HepG2 (cell line): ENCODE measurements around the gene CBFA2T2. TPM values are rescaled to one million over a fixed set of nuclear protein-coding genes. Genes with fewer than 3 reads are reported as not detected.

Source experiments
- ARHGAP35 ChIP-seq: sonication (generic); formaldehyde crosslinking; IDR thresholded peaks from 2 replicates; pipeline ENCODE4 v1.9.0; 2022; ENCODE audit warnings: mild to moderate bottlenecking, inconsistent platforms, moderate library complexity, missing genetic modification reagents, borderline replicate concordance
- ARID4A ChIP-seq: sonication (generic); formaldehyde crosslinking; IDR thresholded peaks from 2 replicates; pipeline ENCODE4 v1.5.0; 2020; ENCODE audit warnings: mild to moderate bottlenecking, missing genetic modification reagents, borderline replicate concordance
- ATAD3A ChIP-seq: sonication (generic); formaldehyde crosslinking; IDR thresholded peaks from 2 replicates; pipeline ENCODE4 v1.4.0; 2020; ENCODE audit warnings: missing genetic modification reagents
- BRF2 ChIP-seq: sonication (generic); formaldehyde crosslinking; IDR thresholded peaks from 2 replicates; pipeline ENCODE4 v1.8.1; 2022; ENCODE audit warnings: mild to moderate bottlenecking, missing genetic modification reagents
- KAT8 ChIP-seq: IDR thresholded peaks from 2 replicates; pipeline ENCODE4 v1.6.1; 2016; ENCODE audit warnings: missing genetic modification reagents, missing compliant biosample characterization
- KDM2A ChIP-seq: sonication (generic); formaldehyde crosslinking; IDR thresholded peaks from 2 replicates; pipeline ENCODE4 v1.4.0; 2020; ENCODE audit warnings: low read depth, missing genetic modification reagents, borderline replicate concordance
- NFE2L2 ChIP-seq: fragments of 150-350 bp; IDR thresholded peaks from 2 replicates; pipeline ENCODE4 v1.6.1; 2014; ENCODE audit warnings: low read length
- NR0B2 ChIP-seq: sonication (generic); formaldehyde crosslinking; IDR thresholded peaks from 2 replicates; pipeline ENCODE4 v1.4.0; 2020; ENCODE audit warnings: mild to moderate bottlenecking, missing genetic modification reagents
- ONECUT2 ChIP-seq: sonication (generic); formaldehyde crosslinking; IDR thresholded peaks from 2 replicates; pipeline ENCODE4 v1.4.0; 2020; ENCODE audit warnings: missing genetic modification reagents
- REXO4 ChIP-seq: sonication (generic); formaldehyde crosslinking; IDR thresholded peaks from 2 replicates; pipeline ENCODE4 v1.8.0; 2022; ENCODE audit warnings: missing genetic modification reagents, mild to moderate bottlenecking, borderline replicate concordance
- SAP130 ChIP-seq: IDR thresholded peaks from 2 replicates; pipeline ENCODE4 v1.6.1; 2016; ENCODE audit warnings: low read depth
- SKIL ChIP-seq: sonication (generic); formaldehyde crosslinking; IDR thresholded peaks from 2 replicates; pipeline ENCODE4 v1.8.0; 2022; ENCODE audit warnings: missing genetic modification reagents, mild to moderate bottlenecking, moderate library complexity, borderline replicate concordance
- TOPORS ChIP-seq: sonication (generic); formaldehyde crosslinking; IDR thresholded peaks from 2 replicates; pipeline ENCODE4 v1.8.0; 2023; ENCODE audit warnings: mild to moderate bottlenecking, missing genetic modification reagents
- ZFP1 ChIP-seq: IDR thresholded peaks from 2 replicates; pipeline ENCODE4 v1.6.1; 2016
- ZNF354B ChIP-seq: sonication (generic); formaldehyde crosslinking; IDR thresholded peaks from 2 replicates; pipeline ENCODE4 v1.8.0; 2022; ENCODE audit warnings: mild to moderate bottlenecking, missing genetic modification reagents
- ZNF367 ChIP-seq: sonication (generic); formaldehyde crosslinking; IDR thresholded peaks from 2 replicates; pipeline ENCODE4 v1.4.0; 2020; ENCODE audit warnings: missing genetic modification reagents, borderline replicate concordance
- ZNF7 ChIP-seq: IDR thresholded peaks from 2 replicates; pipeline ENCODE4 v1.6.1; 2016; ENCODE audit warnings: missing biosample characterization, missing genetic modification reagents
- ZNF724P ChIP-seq: sonication (generic); formaldehyde crosslinking; IDR thresholded peaks from 2 replicates; pipeline ENCODE4 v1.8.0; 2022; ENCODE audit warnings: missing genetic modification reagents, borderline replicate concordance
- ZNF776 ChIP-seq: sonication (generic); formaldehyde crosslinking; IDR thresholded peaks from 2 replicates; pipeline ENCODE4 v1.4.0; 2020; ENCODE audit warnings: mild to moderate bottlenecking, missing genetic modification reagents
- ZNF790 ChIP-seq: sonication (generic); formaldehyde crosslinking; IDR thresholded peaks from 2 replicates; pipeline ENCODE4 v1.8.0; 2022; ENCODE audit warnings: missing genetic modification reagents, mild to moderate bottlenecking, borderline replicate concordance
- ZZZ3 ChIP-seq: sonication (generic); formaldehyde crosslinking; IDR thresholded peaks from 2 replicates; pipeline ENCODE4 v1.4.0; 2020; ENCODE audit warnings: missing genetic modification reagents, mild to moderate bottlenecking, borderline replicate concordance
- polyA plus RNA-seq, 8 experiments: library from polyadenylated mRNA; depleted of rRNA in 3 of 8; stranded (reverse) in 7 of 8; unstranded in 1 of 8; fragments of >200 nt; fragmentation: Illumina TruSeq in 4 of 8; extraction: Trizol in 4 of 8; gene quantifications; 2 replicates each; pipeline versions ENCODE4 v1.2.1 to v1.2.3, GENCODE V29; 2011 to 2016; ENCODE audit warnings: low read depth in 4 of 8, missing spikeins in 1 of 8, mixed read lengths in 1 of 8; ENCODE audit not compliant: insufficient read depth in 1 of 8
- total RNA-seq, 5 experiments: library from RNA; depleted of rRNA; stranded (reverse); fragments of >200 nt; fragmentation: Illumina TruSeq; extraction: Trizol; gene quantifications; 2 replicates each; pipeline ENCODE4 v1.2.3, GENCODE V29; 2016; ENCODE audit warnings: low read depth in 1 of 5

The CBFA2T2 gene
- total and polyA plus RNA-seq, 2 of the 13 experiments (the other 11 are each of a cell fraction or from before 2014, with no cell fraction given): 6.3 to 21.2 TPM

- TF ChIP-seq BRF2 (CRISPR knock-in tag) (0 out of 2 replicates have a peak, but pooled peaks have one; percentile 45), ARID4A (peak; percentile 59), ZFP1 (CRISPR knock-in tag) (peak; percentile 28; the same call in 1 of the 2 replicates), SAP130 (CRISPR knock-in tag) (peak; percentile 76), ZNF724P (CRISPR knock-in tag) (peak; percentile 73; the same call in 1 of the 2 replicates), ZNF776 (CRISPR knock-in tag) (peak; percentile 83; the same call in 1 of the 2 replicates), SKIL (CRISPR knock-in tag) (peak; percentile 75; the same call in 1 of the 2 replicates), ZNF790 (CRISPR knock-in tag) (no peak; the same call in 1 of the 2 replicates), ZZZ3 (CRISPR knock-in tag) (peak; percentile 73; the same call in 1 of the 2 replicates), ATAD3A (CRISPR knock-in tag) (peak; percentile 21; the same call in 1 of the 2 replicates), KAT8 (CRISPR knock-in tag) (peak; percentile 84), ZNF7 (CRISPR knock-in tag) (no peak), KDM2A (peak; percentile 94), NR0B2 (0 out of 2 replicates have a peak, but pooled peaks have one; percentile 2), ZNF354B (CRISPR knock-in tag) (no peak), ZNF367 (CRISPR knock-in tag) (peak; percentile 86; the same call in 1 of the 2 replicates), NFE2L2 (no peak), REXO4 (CRISPR knock-in tag) (no peak), ARHGAP35 (CRISPR knock-in tag) (no peak; the same call in 1 of the 2 replicates), TOPORS (peak; percentile 85; the same call in 1 of the 2 replicates), ONECUT2 (CRISPR knock-in tag) (peak; percentile 15; the same call in 1 of the 2 replicates)
Measured at GRCh38 chr20:33674294-33675135, 184.6 kb downstream of the CBFA2T2 start, which contains the start of gene NECAB3 (continued).
